HG03097 (cell line): Measurements from ENCODE around the gene ENDOD1.
"Not testable (repeated sequence)": the region's sequence is repeated elsewhere in the genome, so short reads cannot be mapped to it uniquely, and the experiment has no call there.

Experiments
- ATAC-seq: cut with Tn5 transposase; IDR thresholded peaks from one replicate; pipeline ENCODE4 v1.9.1; 2021; ENCODE audit not compliant: unreplicated experiment, low FRiP score

The ENDOD1 gene, protein sequence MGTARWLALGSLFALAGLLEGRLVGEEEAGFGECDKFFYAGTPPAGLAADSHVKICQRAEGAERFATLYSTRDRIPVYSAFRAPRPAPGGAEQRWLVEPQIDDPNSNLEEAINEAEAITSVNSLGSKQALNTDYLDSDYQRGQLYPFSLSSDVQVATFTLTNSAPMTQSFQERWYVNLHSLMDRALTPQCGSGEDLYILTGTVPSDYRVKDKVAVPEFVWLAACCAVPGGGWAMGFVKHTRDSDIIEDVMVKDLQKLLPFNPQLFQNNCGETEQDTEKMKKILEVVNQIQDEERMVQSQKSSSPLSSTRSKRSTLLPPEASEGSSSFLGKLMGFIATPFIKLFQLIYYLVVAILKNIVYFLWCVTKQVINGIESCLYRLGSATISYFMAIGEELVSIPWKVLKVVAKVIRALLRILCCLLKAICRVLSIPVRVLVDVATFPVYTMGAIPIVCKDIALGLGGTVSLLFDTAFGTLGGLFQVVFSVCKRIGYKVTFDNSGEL

GRCh38 chr11:95089620-95090542, at the start of gene ENDOD1:
ENDOD1 (plus strand) TSS chr11:95089846; CDS start chr11:95089928, 82 bp downstream.
- peak; percentile 85 for ATAC-seq

GRCh38 chr11:95042239-95042638, 47.4 kb upstream of the ENDOD1 start:
- no peak for ATAC-seq

DNA sequence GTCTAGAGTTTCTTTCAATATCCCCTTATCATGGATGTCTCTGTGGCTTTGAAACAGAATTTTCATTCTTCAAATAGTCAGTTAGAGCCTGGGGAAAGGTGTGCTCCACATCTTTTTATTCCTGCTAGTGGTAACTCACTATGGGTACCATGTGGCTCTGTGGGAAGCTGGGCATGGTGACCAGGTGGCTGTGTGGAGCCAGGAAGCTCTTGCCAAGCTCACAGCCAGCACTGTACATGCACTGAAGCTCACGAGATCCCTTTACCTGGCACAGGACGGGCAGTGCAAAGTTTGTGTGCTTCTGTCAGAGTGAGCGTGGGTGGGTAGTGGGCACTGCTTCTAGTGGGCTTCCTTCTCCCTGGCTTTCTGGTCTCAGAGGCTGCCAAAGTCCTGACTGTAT, 46.7 kb upstream of the ENDOD1 start:
- ATAC-seq: no peak

- no peak for ATAC-seq
Measured at GRCh38 chr11:95044010-95044409, 45.6 kb upstream of the ENDOD1 start.

DNA sequence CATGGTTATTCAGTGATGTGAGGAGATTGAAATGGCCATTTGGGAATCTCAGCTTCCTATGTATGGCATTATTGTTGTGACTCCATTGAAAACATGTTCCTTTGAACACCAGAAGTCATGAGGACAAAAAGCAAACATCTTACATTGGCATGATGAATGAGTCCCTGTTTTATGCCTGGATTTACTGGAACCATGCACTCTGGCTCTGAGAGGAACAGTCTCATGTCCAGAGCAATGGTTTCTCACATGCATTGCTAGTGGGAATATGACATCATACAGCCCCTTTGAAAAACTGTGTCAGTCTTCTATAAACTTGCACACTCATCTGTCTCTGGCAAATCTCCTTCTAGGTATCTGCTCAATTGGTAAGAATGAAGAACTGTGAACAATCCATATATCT, 43.8 kb upstream of the ENDOD1 start:
- ATAC-seq: no peak

- not testable (repeated sequence) for ATAC-seq
Measured at GRCh38 chr11:95049122-95049521, 40.5 kb upstream of the ENDOD1 start, which contains the start of gene KDM4F. KDM4F (plus strand) TSS chr11:95049422.

GRCh38 chr11:95050595-95051202, 38.9 kb upstream of the ENDOD1 start:
- no peak for ATAC-seq

GRCh38 chr11:95054356-95054755, 35.3 kb upstream of the ENDOD1 start:
- no peak for ATAC-seq

GRCh38 chr11:95055283-95055897, 34.3 kb upstream of the ENDOD1 start:
- ATAC-seq: peak; percentile 74

DNA sequence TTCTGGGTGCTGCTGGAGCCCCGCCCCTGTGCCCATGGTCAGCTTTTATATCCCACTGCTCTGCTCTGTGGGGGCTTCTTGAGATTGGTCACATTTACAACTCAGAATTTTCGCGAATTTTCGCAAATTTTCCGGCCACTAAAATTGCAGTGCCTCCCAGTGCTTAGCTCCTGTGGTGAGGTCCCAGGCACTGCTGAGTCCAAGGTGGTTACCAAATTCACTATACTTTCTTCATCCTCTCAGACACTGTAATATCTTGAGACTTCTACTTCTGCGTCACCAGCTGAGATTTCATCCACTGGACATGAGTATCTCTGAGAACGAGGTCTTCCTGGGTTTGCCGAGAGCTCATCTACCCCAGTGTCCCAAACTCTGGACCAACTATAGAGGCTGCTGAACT, 31.7 kb upstream of the ENDOD1 start:
- no peak for ATAC-seq

- no peak for ATAC-seq
Measured at GRCh38 chr11:95058621-95059020, 31.0 kb upstream of the ENDOD1 start.

DNA sequence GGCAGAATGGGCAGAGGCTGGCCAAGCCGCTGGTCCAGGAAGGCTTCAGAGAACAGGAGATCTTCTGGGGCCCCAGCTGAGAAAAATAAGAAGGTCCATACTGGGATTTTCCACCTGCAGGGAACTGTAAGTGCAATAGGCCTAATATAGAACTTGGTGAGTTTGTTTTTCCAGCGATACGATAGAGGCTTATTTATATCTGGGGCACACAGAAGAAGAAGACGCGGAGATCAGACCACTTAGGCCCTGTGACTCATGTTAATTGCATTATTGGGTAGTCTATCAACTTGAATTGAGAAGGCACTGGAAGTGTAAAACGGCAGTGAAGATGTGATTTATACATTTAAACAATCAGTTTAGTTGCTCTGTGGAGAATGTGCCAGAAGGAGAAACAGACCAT, 30.6 kb upstream of the ENDOD1 start:
- ATAC-seq: no peak

- no peak for ATAC-seq
Measured at GRCh38 chr11:95065336-95065735, 24.3 kb upstream of the ENDOD1 start.

DNA sequence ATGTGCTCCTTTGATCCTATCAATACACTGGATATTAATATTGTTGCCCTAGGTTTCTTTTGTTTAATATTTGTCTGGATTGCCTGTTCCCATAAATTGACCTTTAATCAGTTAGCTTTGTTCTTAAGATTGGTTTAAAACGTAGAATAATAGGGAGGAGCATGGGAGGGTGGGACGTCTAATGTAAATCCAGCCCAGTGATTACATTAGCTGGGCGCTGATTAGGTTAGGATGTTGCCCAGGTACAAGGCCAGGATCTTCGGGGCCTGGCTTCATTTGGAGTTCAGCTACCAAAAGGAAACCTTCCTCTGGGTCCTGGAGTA, 23.0 kb upstream of the ENDOD1 start, which contains the start of gene SRSF8:
TSS of gene SRSF8 (plus strand) at position 204 of the 323 bp plus-strand sequence. CDS start 308 bp downstream, outside the sequence.
- ATAC-seq: peak; percentile 33

- peak; percentile 69 for ATAC-seq
Measured at GRCh38 chr11:95067039-95067840, 22.4 kb upstream of the ENDOD1 start.

GRCh38 chr11:95067841-95068219, 21.8 kb upstream of the ENDOD1 start:
- no peak for ATAC-seq

- ATAC-seq: peak; percentile 62
Measured at GRCh38 chr11:95068549-95068948, 21.1 kb upstream of the ENDOD1 start.

GRCh38 chr11:95070471-95070870, 19.2 kb upstream of the ENDOD1 start:
- ATAC-seq: no peak

GRCh38 chr11:95072948-95073347, 16.7 kb upstream of the ENDOD1 start:
- ATAC-seq: no peak
